Dendritic cell treated with granulocyte-macrophage colony-stimulating factor and Interleukin-4, amounts not matched to agents 40 ng/mL and 50 ng/mL, for 4 days (primary cell): ENCODE results near the gene GNRH2.
"Not testable (repeated sequence)": the region's sequence is repeated elsewhere in the genome, so short reads cannot be mapped to it uniquely, and the experiment has no call there.

ENCODE experiments used
- H3K27ac Mint-ChIP-seq: one replicate; pipeline ENCODE4 v1.8.0; 2022; ENCODE audit warnings: mild to moderate bottlenecking, mixed read lengths
- H3K27me3 Mint-ChIP-seq: one replicate; pipeline ENCODE4 v1.8.0; 2022; ENCODE audit warnings: mild to moderate bottlenecking, mixed read lengths
- H3K36me3 Mint-ChIP-seq: one replicate; pipeline ENCODE4 v1.8.0; 2022; ENCODE audit warnings: low read depth, mixed read lengths
- H3K4me1 Mint-ChIP-seq: one replicate; pipeline ENCODE4 v1.8.0; 2022; ENCODE audit warnings: low read depth, mixed read lengths
- H3K4me3 Mint-ChIP-seq: one replicate; pipeline ENCODE4 v1.8.0; 2022; ENCODE audit warnings: mild to moderate bottlenecking, moderate library complexity, mixed read lengths
- H3K9me3 Mint-ChIP-seq: one replicate; pipeline ENCODE4 v1.8.0; 2022; ENCODE audit warnings: mixed read lengths
- intact Hi-C: fragments of 100-400 bp; cut with micrococcal nuclease; formaldehyde crosslinking; loops from one replicate; pipeline ENCODE4 v1.15.0; 2022

The GNRH2 gene

GRCh38 chr20:3074812-3075211, 31.4 kb downstream of the GNRH2 start:
- H3K36me3 Mint-ChIP-seq, result no peaks in the 10 kb centered on the region
- peaks cover 77% of the 10 kb centered on the region for H3K27me3 Mint-ChIP-seq
- H3K4me3 Mint-ChIP-seq, result no peak overlapping the region
- H3K4me1 Mint-ChIP-seq, result peaks cover 48% of the 10 kb centered on the region
- intact Hi-C loops, result no loop called here
- no peak overlapping the region for H3K27ac Mint-ChIP-seq
- no peaks in the 10 kb centered on the region for H3K9me3 Mint-ChIP-seq

- intact Hi-C loops, H3K36me3 Mint-ChIP-seq, H3K27ac Mint-ChIP-seq, H3K9me3 Mint-ChIP-seq, H3K4me3 Mint-ChIP-seq: not testable (repeated sequence)
- Mint-ChIP-seq H3K4me1 (peaks cover 49% of the 10 kb centered on the region), H3K27me3 (peaks cover 78% of the 10 kb centered on the region)
Measured at GRCh38 chr20:3075315-3075714, 31.9 kb downstream of the GNRH2 start.

GRCh38 chr20:3077618-3078134, 34.3 kb downstream of the GNRH2 start:
- intact Hi-C loops, result no loop called here
- peak overlapping the region; percentile 60 for H3K27ac Mint-ChIP-seq
- peaks cover 54% of the 10 kb centered on the region for H3K4me1 Mint-ChIP-seq
- no peaks in the 10 kb centered on the region for H3K36me3 Mint-ChIP-seq
- no peaks in the 10 kb centered on the region for H3K9me3 Mint-ChIP-seq
- peak overlapping the region; percentile 20 for H3K4me3 Mint-ChIP-seq
- peaks cover 77% of the 10 kb centered on the region for H3K27me3 Mint-ChIP-seq

GRCh38 chr20:3080939-3081388, 37.5 kb downstream of the GNRH2 start:
- intact Hi-C loops, result no loop called here
- peak overlapping the region; percentile 15 for H3K4me3 Mint-ChIP-seq
- peaks cover 55% of the 10 kb centered on the region for H3K4me1 Mint-ChIP-seq
- no peaks in the 10 kb centered on the region for H3K9me3 Mint-ChIP-seq
- no peak overlapping the region for H3K27ac Mint-ChIP-seq
- no peaks in the 10 kb centered on the region for H3K36me3 Mint-ChIP-seq
- H3K27me3 Mint-ChIP-seq, result peaks cover 77% of the 10 kb centered on the region

GRCh38 chr20:3081641-3082040, 38.2 kb downstream of the GNRH2 start:
- peaks cover 74% of the 10 kb centered on the region for H3K27me3 Mint-ChIP-seq
- no peak overlapping the region for H3K4me3 Mint-ChIP-seq

GRCh38 chr20:3082306-3082951, 39.0 kb downstream of the GNRH2 start:
- H3K4me1 Mint-ChIP-seq, result peaks cover 45% of the 10 kb centered on the region
- no peaks in the 10 kb centered on the region for H3K36me3 Mint-ChIP-seq
- peak overlapping the region; percentile 46 for H3K4me3 Mint-ChIP-seq
- H3K27ac Mint-ChIP-seq, result no peak overlapping the region
- H3K27me3 Mint-ChIP-seq, result peaks cover 70% of the 10 kb centered on the region
- H3K9me3 Mint-ChIP-seq, result no peaks in the 10 kb centered on the region
- intact Hi-C loops, result no loop called here

More at GRCh38 chr20:3081641-3082040, 38.2 kb downstream of the GNRH2 start:
- H3K27ac Mint-ChIP-seq, result no peak overlapping the region
- H3K9me3 Mint-ChIP-seq, result no peaks in the 10 kb centered on the region
- intact Hi-C loops, result no loop called here
- H3K36me3 Mint-ChIP-seq, result no peaks in the 10 kb centered on the region
- H3K4me1 Mint-ChIP-seq, result peaks cover 53% of the 10 kb centered on the region

- Mint-ChIP-seq H3K36me3 (no peaks in the 10 kb centered on the region), H3K4me1 (peaks cover 39% of the 10 kb centered on the region), H3K27me3 (peaks cover 71% of the 10 kb centered on the region), H3K9me3 (no peaks in the 10 kb centered on the region), H3K27ac (no peak overlapping the region), H3K4me3 (peak overlapping the region; percentile 56)
- intact Hi-C loops, result no loop called here
Measured at GRCh38 chr20:3082955-3083952, 39.8 kb downstream of the GNRH2 start.

- Mint-ChIP-seq H3K27me3 (peaks cover 71% of the 10 kb centered on the region), H3K27ac (no peak within 1 kb of the TSS)
Measured at GRCh38 chr20:3084283-3084985, 41.0 kb downstream of the GNRH2 start, which contains the start of gene AVP. Gene AVP (minus strand): TSS chr20:3084724. CDS start chr20:3084674, 50 bp downstream.

GRCh38 chr20:3084986-3085360, 41.6 kb downstream of the GNRH2 start:
- intact Hi-C loops, result no loop called here
- H3K9me3 Mint-ChIP-seq, result no peaks in the 10 kb centered on the region
- peaks cover 73% of the 10 kb centered on the region for H3K27me3 Mint-ChIP-seq
- H3K4me1 Mint-ChIP-seq, result peaks cover 39% of the 10 kb centered on the region
- H3K36me3 Mint-ChIP-seq, result no peaks in the 10 kb centered on the region
- no peak overlapping the region for H3K27ac Mint-ChIP-seq
- H3K4me3 Mint-ChIP-seq, result no peak overlapping the region

More at GRCh38 chr20:3084283-3084985, 41.0 kb downstream of the GNRH2 start, which contains the start of gene AVP:
- peak within 1 kb of the TSS; percentile 56 for H3K4me3 Mint-ChIP-seq
- no peaks in the 10 kb centered on the region for H3K9me3 Mint-ChIP-seq
- H3K4me1 Mint-ChIP-seq, result peaks cover 39% of the 10 kb centered on the region
- intact Hi-C loops, result no loop called here
- no peaks in the 10 kb centered on the region for H3K36me3 Mint-ChIP-seq

GRCh38 chr20:3085571-3086072, 42.2 kb downstream of the GNRH2 start:
- Mint-ChIP-seq H3K4me3 (no peak overlapping the region), H3K27me3 (peaks cover 73% of the 10 kb centered on the region)
- intact Hi-C loops, result no loop called here

GRCh38 chr20:3088031-3088430, 44.6 kb downstream of the GNRH2 start:
- no peaks in the 10 kb centered on the region for H3K36me3 Mint-ChIP-seq
- intact Hi-C loops, result no loop called here
- peaks cover 71% of the 10 kb centered on the region for H3K27me3 Mint-ChIP-seq
- no peak overlapping the region for H3K4me3 Mint-ChIP-seq
- peaks cover 21% of the 10 kb centered on the region for H3K4me1 Mint-ChIP-seq
- H3K9me3 Mint-ChIP-seq, result no peaks in the 10 kb centered on the region
- no peak overlapping the region for H3K27ac Mint-ChIP-seq

More at GRCh38 chr20:3085571-3086072, 42.2 kb downstream of the GNRH2 start:
- no peak overlapping the region for H3K27ac Mint-ChIP-seq
- peaks cover 35% of the 10 kb centered on the region for H3K4me1 Mint-ChIP-seq
- H3K36me3 Mint-ChIP-seq, result no peaks in the 10 kb centered on the region
- H3K9me3 Mint-ChIP-seq, result no peaks in the 10 kb centered on the region

- Mint-ChIP-seq H3K4me1 (peaks cover 10% of the 10 kb centered on the region), H3K27me3 (peaks cover 70% of the 10 kb centered on the region), H3K27ac (no peak overlapping the region), H3K4me3 (no peak overlapping the region), H3K9me3 (no peaks in the 10 kb centered on the region), H3K36me3 (no peaks in the 10 kb centered on the region)
- intact Hi-C loops, result no loop called here
Measured at GRCh38 chr20:3090565-3090964, 47.1 kb downstream of the GNRH2 start.

GRCh38 chr20:3092611-3093379, 49.4 kb downstream of the GNRH2 start:
- Mint-ChIP-seq H3K36me3 (no peaks in the 10 kb centered on the region), H3K4me1 (peaks cover 10% of the 10 kb centered on the region), H3K27ac (no peak overlapping the region), H3K9me3 (no peaks in the 10 kb centered on the region), H3K4me3 (peak overlapping the region; percentile 69), H3K27me3 (peaks cover 73% of the 10 kb centered on the region)
- intact Hi-C loops, result no loop called here
